OCI-LY7 (cell line): ENCODE data around the gene HLX. TPM values are rescaled to one million over a fixed set of nuclear protein-coding genes. Genes with fewer than 3 reads are reported as not detected.

Source experiments
- BruUV-seq: library from RNA; stranded (reverse); fragments of 400-500 nt; replicated peaks from 2 replicates; lab custom pipeline; 2021; lab: Mats Ljungman, UMichigan
- CTCF ChIA-PET: fragments of 300-600 bp; sonication (Branson Sonifier 250); formaldehyde crosslinking; loops from one replicate; lab custom pipeline; 2022; ENCODE audit warnings: antibody characterized with exemption; ENCODE audit not compliant: unreplicated experiment; lab: Charles Lee
- POLR2A ChIA-PET: fragments of 300-600 bp; sonication (Branson Sonifier 250); formaldehyde crosslinking; loops from one replicate; lab custom pipeline; 2022; ENCODE audit warnings: antibody characterized with exemption; lab: Charles Lee
- DNase-seq: peaks from one replicate; pipeline ENCODE4 v3.0.0-alpha.2; 2015; ENCODE audit warnings: low spot score
- H2AFZ ChIP-seq: fragments of 200-600 bp; sonication (generic), shearing (Covaris generic); 2 replicates; pipeline ENCODE4 v1.6.1; 2014; ENCODE audit warnings: mild to moderate bottlenecking, antibody characterized with exemption, low read length, moderate library complexity
- H3K27ac ChIP-seq: fragments of 200-600 bp; sonication (generic); 2 replicates; pipeline ENCODE4 v1.5.1; 2014; ENCODE audit warnings: mixed run types, low read depth, mild to moderate bottlenecking, moderate library complexity, low read length, inconsistent platforms; ENCODE audit not compliant: poor library complexity, severe bottlenecking
- H3K36me3 ChIP-seq: fragments of 200-600 bp; sonication (generic); 2 replicates; pipeline ENCODE4 v1.6.1; 2014; ENCODE audit warnings: mild to moderate bottlenecking, antibody characterized with exemption, low read length, moderate library complexity, mixed read lengths; ENCODE audit not compliant: insufficient read depth
- H3K4me1 ChIP-seq: fragments of 200-600 bp; sonication (generic); 2 replicates; pipeline ENCODE4 v1.5.1; 2014; ENCODE audit warnings: mild to moderate bottlenecking, low read length; ENCODE audit not compliant: insufficient read depth, poor library complexity, severe bottlenecking
- H3K4me2 ChIP-seq: fragments of 200-600 bp; sonication (generic); 2 replicates; pipeline ENCODE4 v1.6.1; 2014; ENCODE audit warnings: mild to moderate bottlenecking, low read length
- H3K4me3 ChIP-seq: fragments of 200-600 bp; sonication (generic); 2 replicates; pipeline ENCODE4 v1.5.1; 2014; ENCODE audit warnings: mild to moderate bottlenecking, low read depth, low read length; ENCODE audit not compliant: poor library complexity, severe bottlenecking
- H3K79me2 ChIP-seq: fragments of 200-600 bp; sonication (generic); 2 replicates; pipeline ENCODE4 v1.6.1; 2016; ENCODE audit warnings: low read depth, mild to moderate bottlenecking, low read length, moderate library complexity, mixed read lengths; ENCODE audit not compliant: insufficient read depth
- H3K9me2 ChIP-seq: fragments of 200-600 bp; sonication (generic); 2 replicates; pipeline ENCODE4 v1.6.1; 2016; ENCODE audit warnings: mild to moderate bottlenecking, low read length, mixed read lengths; ENCODE audit not compliant: insufficient read depth
- H3K9me3 ChIP-seq: fragments of 200-600 bp; sonication (generic); 2 replicates; pipeline ENCODE4 v1.6.1; 2014; ENCODE audit warnings: mild to moderate bottlenecking, mixed run types, low read length, mixed read lengths
- H4K20me1 ChIP-seq: fragments of 200-600 bp; sonication (generic); 2 replicates; pipeline ENCODE4 v1.6.1; 2014; ENCODE audit warnings: mild to moderate bottlenecking, antibody characterized with exemption, low read length, moderate library complexity, mixed read lengths; ENCODE audit not compliant: insufficient read depth
- EZH2phosphoT487 ChIP-seq: fragments of 200-600 bp; sonication (generic); IDR thresholded peaks from 2 replicates; pipeline ENCODE4 v1.6.1; 2018; ENCODE audit warnings: low read depth, borderline replicate concordance, mild to moderate bottlenecking, mixed run types, antibody characterized with exemption, low read length, moderate library complexity, mixed read lengths
- intact Hi-C: fragments of 100-400 bp; cut with micrococcal nuclease; formaldehyde crosslinking; loops from one replicate; pipeline ENCODE4 v1.10.0; 2022; ENCODE audit not compliant: unreplicated experiment
- total RNA-seq, 2 experiments: library from RNA; depleted of rRNA in 1 of 2; stranded (reverse); fragments of >200 nt in 1 of 2; shearing (Covaris generic) in 1 of 2; gene quantifications; 2 replicates each; pipeline ENCODE4 v1.2.3, GENCODE V29; 2014 to 2022
- TF ChIP-seq, protein P1 (sequence below): fragments of 200-600 bp; sonication (generic); conservative IDR thresholded peaks from 2 replicates; pipeline ENCODE4 v1.5.1; 2014; ENCODE audit warnings: mild to moderate bottlenecking, antibody characterized with exemption, low read length, moderate library complexity, mixed read lengths

The HLX gene
- total RNA-seq, 2 experiments from 2014 or later: not detected

DNA sequence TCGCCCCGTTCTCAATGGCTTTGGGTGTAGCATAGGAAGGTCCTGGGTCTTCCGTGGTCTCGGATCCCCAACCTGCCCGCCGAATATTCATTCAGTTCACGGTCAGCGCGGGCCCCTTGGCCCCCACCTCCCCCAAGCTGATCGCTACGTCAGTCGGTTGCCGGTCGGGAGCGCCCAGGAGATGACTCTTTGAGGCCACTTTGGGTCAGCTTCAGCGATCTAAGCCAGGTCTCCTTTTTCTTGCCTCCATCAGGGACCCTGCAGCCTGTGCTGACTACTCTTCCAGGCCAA, 12.8 kb downstream of the HLX start:
- H3K9me3 ChIP-seq: no peaks in the 10 kb centered on the region
- no peak for DNase-seq
- H2AFZ ChIP-seq: no peak overlapping the region
- ChIA-PET CTCF (no interaction called here), POLR2A (no interaction called here)
- no peaks in the 10 kb centered on the region for H3K4me1 ChIP-seq
- H3K4me3 ChIP-seq: no peak overlapping the region
- BruUV-seq: no TSS peak
- no peaks in the 10 kb centered on the region for H4K20me1 ChIP-seq
- intact Hi-C loops: no loop called here
- no peak overlapping the region for H3K4me2 ChIP-seq
- no peak overlapping the region for H3K27ac ChIP-seq
- no peaks in the 10 kb centered on the region for H3K36me3 ChIP-seq
- TF ChIP-seq, protein P1, sequence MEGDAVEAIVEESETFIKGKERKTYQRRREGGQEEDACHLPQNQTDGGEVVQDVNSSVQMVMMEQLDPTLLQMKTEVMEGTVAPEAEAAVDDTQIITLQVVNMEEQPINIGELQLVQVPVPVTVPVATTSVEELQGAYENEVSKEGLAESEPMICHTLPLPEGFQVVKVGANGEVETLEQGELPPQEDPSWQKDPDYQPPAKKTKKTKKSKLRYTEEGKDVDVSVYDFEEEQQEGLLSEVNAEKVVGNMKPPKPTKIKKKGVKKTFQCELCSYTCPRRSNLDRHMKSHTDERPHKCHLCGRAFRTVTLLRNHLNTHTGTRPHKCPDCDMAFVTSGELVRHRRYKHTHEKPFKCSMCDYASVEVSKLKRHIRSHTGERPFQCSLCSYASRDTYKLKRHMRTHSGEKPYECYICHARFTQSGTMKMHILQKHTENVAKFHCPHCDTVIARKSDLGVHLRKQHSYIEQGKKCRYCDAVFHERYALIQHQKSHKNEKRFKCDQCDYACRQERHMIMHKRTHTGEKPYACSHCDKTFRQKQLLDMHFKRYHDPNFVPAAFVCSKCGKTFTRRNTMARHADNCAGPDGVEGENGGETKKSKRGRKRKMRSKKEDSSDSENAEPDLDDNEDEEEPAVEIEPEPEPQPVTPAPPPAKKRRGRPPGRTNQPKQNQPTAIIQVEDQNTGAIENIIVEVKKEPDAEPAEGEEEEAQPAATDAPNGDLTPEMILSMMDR: no peak
- TF ChIP-seq EZH2phosphoT487: no peak
- no peaks in the 10 kb centered on the region for H3K9me2 ChIP-seq
- H3K79me2 ChIP-seq: no peaks in the 10 kb centered on the region

DNA sequence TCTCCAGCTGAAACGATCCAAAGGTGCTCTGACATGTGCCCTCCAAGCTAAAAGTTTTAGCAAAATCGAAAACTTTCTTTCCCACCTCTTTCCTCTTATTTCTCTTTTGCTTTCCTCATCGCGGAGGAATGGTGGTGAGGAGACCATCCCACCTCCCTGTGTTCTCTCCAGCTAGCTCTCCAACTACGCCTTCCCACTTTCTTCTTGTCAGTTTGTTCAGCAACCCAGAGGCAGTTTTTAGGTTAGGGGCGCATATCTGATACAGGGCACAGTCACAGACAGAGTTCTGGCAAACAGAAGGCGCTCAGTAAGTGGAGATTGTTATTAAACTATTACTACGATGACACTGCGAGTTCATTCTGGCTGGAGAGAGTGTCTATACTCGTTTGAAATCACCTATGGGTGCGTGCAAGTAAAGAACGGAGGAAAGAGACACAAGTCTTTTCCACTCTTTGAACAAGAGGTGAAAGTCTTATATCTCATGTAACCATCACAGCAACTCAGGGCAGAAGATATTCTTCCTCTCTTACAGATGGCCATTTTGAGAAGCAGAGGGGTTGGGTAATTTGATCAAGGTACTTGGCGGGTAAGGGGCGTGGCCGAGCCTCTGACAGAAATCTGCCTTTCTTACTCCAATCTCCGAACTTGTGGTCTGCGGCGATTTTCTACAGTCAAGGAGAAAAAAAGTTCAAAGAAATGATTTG, 13.9 kb downstream of the HLX start:
- POLR2A ChIA-PET: no interaction called here

GRCh38 chr1:220893701-220894024, 14.4 kb downstream of the HLX start:
- no peak for DNase-seq
- ChIA-PET CTCF (no interaction called here), POLR2A (no interaction called here)
- Histone ChIP-seq H3K27ac (no peak overlapping the region), H2AFZ (no peak overlapping the region), H3K36me3 (no peaks in the 10 kb centered on the region), H3K9me2 (no peaks in the 10 kb centered on the region), H3K4me3 (no peak overlapping the region), H4K20me1 (no peaks in the 10 kb centered on the region), H3K4me1 (no peaks in the 10 kb centered on the region), H3K4me2 (no peak overlapping the region), H3K79me2 (no peaks in the 10 kb centered on the region), H3K9me3 (no peaks in the 10 kb centered on the region)
- intact Hi-C loops: no loop called here
- no TSS peak for BruUV-seq
- no peak for TF ChIP-seq EZH2phosphoT487
- TF ChIP-seq, protein P1: no peak

More for the DNA sequence above, 13.9 kb downstream of the HLX start:
- DNase-seq: no peak
- no peaks in the 10 kb centered on the region for H3K9me3 ChIP-seq
- intact Hi-C loops: no loop called here
- no peak overlapping the region for H3K4me3 ChIP-seq
- H3K9me2 ChIP-seq: no peaks in the 10 kb centered on the region
- no peaks in the 10 kb centered on the region for H3K4me1 ChIP-seq
- no peak overlapping the region for H3K4me2 ChIP-seq
- H2AFZ ChIP-seq: no peak overlapping the region
- no peaks in the 10 kb centered on the region for H3K36me3 ChIP-seq
- no peaks in the 10 kb centered on the region for H3K79me2 ChIP-seq
- TF ChIP-seq, protein P1: no peak
- no peak for TF ChIP-seq EZH2phosphoT487
- no peak overlapping the region for H3K27ac ChIP-seq
- CTCF ChIA-PET: no interaction called here
- H4K20me1 ChIP-seq: no peaks in the 10 kb centered on the region
- no TSS peak for BruUV-seq
